MCF 10A (cell line): ENCODE data around the gene CTSZ. TPM values are rescaled to one million over a fixed set of nuclear protein-coding genes. Genes with fewer than 3 reads are reported as not detected.

ENCODE experiments used
- BruUV-seq: library from RNA; stranded (reverse); fragments of 400-500 nt; replicated peaks from 2 replicates; lab custom pipeline; 2021; lab: Mats Ljungman, UMichigan
- CTCF ChIA-PET: fragments of 300-600 bp; sonication (Branson Sonifier 250); formaldehyde crosslinking; extraction: SDS; loops from one replicate; lab custom pipeline; 2021; ENCODE audit warnings: antibody characterized with exemption, inconsistent platforms; lab: Yijun Ruan, JAX
- POLR2A ChIA-PET: fragments of 300-600, 350-650 bp; sonication (Branson Sonifier 250); formaldehyde crosslinking; extraction: SDS; loops from one replicate; lab custom pipeline; 2020; ENCODE audit warnings: antibody characterized with exemption, inconsistent platforms; lab: Yijun Ruan, JAX
- DNase-seq: peaks from one replicate; pipeline ENCODE4 v3.0.0-alpha.2; 2018; ENCODE audit not compliant: unreplicated experiment
- H3K27ac Mint-ChIP-seq: one replicate; pipeline ENCODE4 v1.8.0; 2022; ENCODE audit warnings: mild to moderate bottlenecking, low read depth, mixed read lengths; ENCODE audit not compliant: unreplicated experiment
- H3K27me3 Mint-ChIP-seq: one replicate; pipeline ENCODE4 v1.8.0; 2022; ENCODE audit warnings: mixed read lengths; ENCODE audit not compliant: insufficient read depth, unreplicated experiment
- H3K36me3 Mint-ChIP-seq: one replicate; pipeline ENCODE4 v1.8.0; 2022; ENCODE audit warnings: mild to moderate bottlenecking, moderate library complexity, mixed read lengths; ENCODE audit not compliant: insufficient read depth, unreplicated experiment
- H3K4me1 Mint-ChIP-seq: one replicate; pipeline ENCODE4 v1.8.0; 2022; ENCODE audit warnings: mixed read lengths; ENCODE audit not compliant: insufficient read depth, unreplicated experiment
- H3K4me3 Mint-ChIP-seq: one replicate; pipeline ENCODE4 v1.8.0; 2022; ENCODE audit warnings: mild to moderate bottlenecking, moderate library complexity, mixed read lengths; ENCODE audit not compliant: unreplicated experiment
- H3K9me3 Mint-ChIP-seq: one replicate; pipeline ENCODE4 v1.8.0; 2022; ENCODE audit warnings: mixed read lengths; ENCODE audit not compliant: unreplicated experiment
- CTCF ChIP-seq: fragments of 200-600 bp; IDR thresholded peaks from one replicate; pipeline ENCODE4 v1.8.0; 2022; ENCODE audit warnings: antibody characterized with exemption, mild to moderate bottlenecking; ENCODE audit not compliant: unreplicated experiment
- intact Hi-C: fragments of 100-400 bp; cut with micrococcal nuclease; formaldehyde crosslinking; loops from 2 replicates; pipeline ENCODE4 v1.14.1; 2022
- total RNA-seq: library from RNA; stranded (reverse); gene quantifications from 2 replicates; pipeline ENCODE4 v1.2.3, GENCODE V29; 2022

Gene CTSZ
- total RNA-seq, 1 experiment from 2014 or later = 96.6 TPM

GRCh38 chr20:58987790-58988564 is 19.1 kb downstream of the CTSZ start:
- no peak for DNase-seq
- intact Hi-C loops = no loop called here
- Mint-ChIP-seq H3K27ac (peak overlapping the region; percentile 62), H3K27me3 (no peaks in the 10 kb centered on the region), H3K4me3 (no peak overlapping the region), H3K9me3 (no peaks in the 10 kb centered on the region), H3K4me1 (peaks cover 13% of the 10 kb centered on the region), H3K36me3 (peaks cover 71% of the 10 kb centered on the region)
- BruUV-seq = no TSS peak
- POLR2A ChIA-PET = no interaction called here
- TF ChIP-seq CTCF = no peak
- CTCF ChIA-PET = interaction anchor here (1.1 kb wide), 1 partner anchor 30 kb away, joined by 4 read pairs; no protein-coding TSS in a partner anchor

- DNase-seq = no peak
- Mint-ChIP-seq H3K9me3 (no peaks in the 10 kb centered on the region), H3K27me3 (no peaks in the 10 kb centered on the region), H3K4me3 (no peak overlapping the region), H3K27ac (no peak overlapping the region), H3K4me1 (peaks cover 20% of the 10 kb centered on the region), H3K36me3 (peaks cover 62% of the 10 kb centered on the region)
- no peak for TF ChIP-seq CTCF
- no TSS peak for BruUV-seq
- CTCF ChIA-PET = no interaction called here
- intact Hi-C loops = no loop called here
- POLR2A ChIA-PET = no interaction called here
Measured at GRCh38 chr20:58986968-58987517, 20.0 kb downstream of the CTSZ start.

- DNase-seq = no peak
- POLR2A ChIA-PET = no interaction called here
- Mint-ChIP-seq H3K27ac (no peak overlapping the region), H3K4me1 (peaks cover 21% of the 10 kb centered on the region), H3K4me3 (no peak overlapping the region), H3K9me3 (no peaks in the 10 kb centered on the region), H3K27me3 (no peaks in the 10 kb centered on the region), H3K36me3 (peaks cover 55% of the 10 kb centered on the region)
- BruUV-seq = no TSS peak
- intact Hi-C loops = no loop called here
- TF ChIP-seq CTCF = no peak
- CTCF ChIA-PET = no interaction called here
Measured at GRCh38 chr20:58986286-58986967, 20.6 kb downstream of the CTSZ start.

- DNase-seq = no peak
- CTCF ChIA-PET = interaction anchor here (1.1 kb wide), 1 partner anchor 19 kb away, joined by 3 read pairs; no protein-coding TSS in a partner anchor
- intact Hi-C loops = no loop called here
- Mint-ChIP-seq H3K4me3 (no peak overlapping the region), H3K27ac (no peak overlapping the region), H3K9me3 (no peaks in the 10 kb centered on the region), H3K36me3 (peaks cover 48% of the 10 kb centered on the region), H3K27me3 (no peaks in the 10 kb centered on the region), H3K4me1 (peaks cover 21% of the 10 kb centered on the region)
- no TSS peak for BruUV-seq
- POLR2A ChIA-PET = interaction anchor here (1.0 kb wide), 1 partner anchor 92 kb away, joined by 3 read pairs; no protein-coding TSS in a partner anchor
- no peak for TF ChIP-seq CTCF
Measured at GRCh38 chr20:58985656-58986055, 21.4 kb downstream of the CTSZ start.
